Thoracic aorta (tissue), 2 donors: ENCODE measurements around the gene GBGT1. TPM values are rescaled to one million over a fixed set of nuclear protein-coding genes. Genes with fewer than 3 reads are reported as not detected.

Source experiments
- ATAC-seq: fragments of 150-250 bp; one replicate; pipeline ENCODE4 v1.8.0; 2017; ENCODE audit warnings: low read depth; ENCODE audit not compliant: insufficient number of reproducible peaks, low FRiP score
- DNase-seq: peaks from one replicate; pipeline ENCODE4 v3.0.0-alpha.2; 2020; ENCODE audit warnings: low spot score
- H3K27ac ChIP-seq, 2 donors: fragments of 200-600 bp; sonication (generic); 1 replicate in 1 of 2; 2 replicates in 1 of 2; pipeline ENCODE4 v1.5.1; 2016; ENCODE audit warnings: mild to moderate bottlenecking in 2 of 2, moderate library complexity in 2 of 2
- H3K27me3 ChIP-seq: fragments of 200-600 bp; sonication (generic); replicated peaks from 2 replicates; pipeline ENCODE4 v1.6.0; 2016; ENCODE audit warnings: mild to moderate bottlenecking; ENCODE audit not compliant: insufficient read depth
- H3K36me3 ChIP-seq: fragments of 200-600 bp; sonication (generic); one replicate; pipeline ENCODE4 v1.5.1; 2016
- H3K4me1 ChIP-seq, 2 donors: fragments of 200-600 bp; sonication (generic); 1 replicate in 1 of 2; 2 replicates in 1 of 2; pipeline versions ENCODE4 v1.5.1 to v1.6.0; 2016; ENCODE audit warnings: low read depth in 2 of 2, mild to moderate bottlenecking in 1 of 2; ENCODE audit not compliant: control insufficient read depth in 1 of 2
- H3K4me3 ChIP-seq: fragments of 200-600 bp; sonication (generic); 2 replicates; pipeline ENCODE4 v1.5.1; 2016; ENCODE audit warnings: mild to moderate bottlenecking
- H3K9me3 ChIP-seq: fragments of 200-600 bp; sonication (generic); 2 replicates; pipeline ENCODE4 v1.5.1; 2016
- CTCF ChIP-seq: fragments of 200-600 bp; sonication (generic); IDR thresholded peaks from one replicate; pipeline ENCODE4 v1.5.1; 2019; ENCODE audit warnings: antibody characterized with exemption
- total RNA-seq, 2 donors: library from RNA; depleted of rRNA; stranded (reverse); fragments of >200 nt; gene quantifications; one replicate each; pipeline versions ENCODE4 v1.1.0 to v1.2.3, GENCODE V29; 2016

GBGT1 gene
- total RNA-seq, 2 donors from 2014 or later: 45.5 to 46.8 TPM

GRCh38 chr9:133103987-133104505, 59.7 kb downstream of the GBGT1 start:
- ATAC-seq: no peak
- Histone ChIP-seq H3K4me1 (no peaks in the 10 kb centered on the region), H3K36me3 (peaks cover 85% of the 10 kb centered on the region), H3K27ac (no peak overlapping the region), H3K9me3 (no peaks in the 10 kb centered on the region), H3K27me3 (no peaks in the 10 kb centered on the region), H3K4me3 (no peak overlapping the region)
- no peak for TF ChIP-seq CTCF
- DNase-seq: no peak

- peak; percentile 97 for TF ChIP-seq CTCF
- Histone ChIP-seq H3K36me3 (peaks cover 85% of the 10 kb centered on the region), H3K27me3 (no peaks in the 10 kb centered on the region), H3K4me3 (no peak overlapping the region), H3K4me1 (no peaks in the 10 kb centered on the region), H3K27ac (no peak overlapping the region), H3K9me3 (no peaks in the 10 kb centered on the region)
- peak; percentile 52 for ATAC-seq
- DNase-seq: no peak
Measured at GRCh38 chr9:133103183-133103986, 60.3 kb downstream of the GBGT1 start.

Other genes starting within 250 kb of the GBGT1 start
- 10 to 100 TPM; 36.1 to 65.4 TPM for gene TSC1, start 219.3 kb downstream of the GBGT1 start, total RNA-seq
- gene GFI1B, start 185.2 kb downstream of the GBGT1 start, total RNA-seq: not detected
- gene GTF3C5, start 132.9 kb downstream of the GBGT1 start, total RNA-seq: 10 to 100 TPM; 40.6 to 54.3 TPM
- gene CEL, start 101.9 kb downstream of the GBGT1 start, total RNA-seq: 1 to 10 TPM in 1 of 2 donors, under 1 TPM in 1; 0.78 to 5.3 TPM
- gene RALGDS, start 42.7 kb downstream of the GBGT1 start, total RNA-seq: 10 to 100 TPM; 30.3 to 98.8 TPM
- not detected for gene OBP2B, start 45.3 kb upstream of the GBGT1 start, total RNA-seq
- under 1 TPM; 0.14 to 0.21 TPM for gene ABO, start 111.3 kb upstream of the GBGT1 start, total RNA-seq
- gene SURF6, start 172.3 kb upstream of the GBGT1 start, total RNA-seq: 10 to 100 TPM; 11.6 to 46.1 TPM
- 10 to 100 TPM; 50.0 to 51.2 TPM for gene MED22, start 184.2 kb upstream of the GBGT1 start, total RNA-seq
- gene RPL7A, start 184.3 kb upstream of the GBGT1 start, total RNA-seq: 100 to 1,000 TPM; 889 to 895 TPM
- 10 to 100 TPM; 47.6 to 66.6 TPM for gene SURF1, start 192.6 kb upstream of the GBGT1 start, total RNA-seq
- 10 to 100 TPM in 1 of 2 donors, 1 to 10 TPM in 1; 7.0 to 13.3 TPM for gene SURF2, start 192.6 kb upstream of the GBGT1 start, total RNA-seq
- 100 to 1,000 TPM; 152 to 154 TPM for gene SURF4, start 212.1 kb upstream of the GBGT1 start, total RNA-seq
- gene STKLD1, start 212.5 kb upstream of the GBGT1 start, total RNA-seq: under 1 TPM in 1 of 2 donors, not detected in 1; 0.42 TPM